SK-N-SH (cell line): ENCODE measurements around the gene PCF11. TPM values are rescaled to one million over a fixed set of nuclear protein-coding genes. Genes with fewer than 3 reads are reported as not detected.

ENCODE experiments used
- polyA plus RNA-seq, 3 experiments: library from polyadenylated mRNA; depleted of rRNA; stranded (reverse); fragments of >200 nt; gene quantifications; 2 replicates each; pipeline ENCODE4 v1.2.3, GENCODE V29; 2012
- small RNA-seq, 7 experiments: library from RNA; depleted of rRNA; stranded (forward); fragments of <200 nt; gene quantifications; one replicate each; pipeline ENCODE3, GENCODE V24; 2012

PCF11 gene
- polyA plus RNA-seq, 1 of the 3 experiments (the other 2 are of a cell fraction): 22.4 TPM

Small RNA genes within 50 kb of the gene (small RNA-seq; reads per million reads assigned to genes)
- 0 reads per million in 7 experiments for gene AP000873.5

Other genes starting within 250 kb of the PCF11 start
- gene RAB30, start 85.2 kb upstream of the PCF11 start, polyA plus RNA-seq (2012; rRNA removed): 3.3 and 4.5 TPM in 2 replicates
- gene ANKRD42, start 36.6 kb downstream of the PCF11 start, polyA plus RNA-seq (2012; rRNA removed): 13.3 and 14.6 TPM in 2 replicates
- 47.9 and 50.2 TPM in 2 replicates for gene CCDC90B, start 129.2 kb downstream of the PCF11 start, polyA plus RNA-seq (2012; rRNA removed)